Erythroblast (primary cell): Measurements from ENCODE around the gene PDCD1.

Experiments used
- GATA1 ChIP-seq: IDR thresholded peaks from 2 replicates; pipeline ENCODE4 v1.6.1; 2011; ENCODE audit warnings: low read depth, mild to moderate bottlenecking, control low read depth, low read length, moderate library complexity
- POLR2A ChIP-seq: IDR thresholded peaks from 2 replicates; pipeline ENCODE4 v1.6.1; 2011; ENCODE audit warnings: mild to moderate bottlenecking, low read length

DNA sequence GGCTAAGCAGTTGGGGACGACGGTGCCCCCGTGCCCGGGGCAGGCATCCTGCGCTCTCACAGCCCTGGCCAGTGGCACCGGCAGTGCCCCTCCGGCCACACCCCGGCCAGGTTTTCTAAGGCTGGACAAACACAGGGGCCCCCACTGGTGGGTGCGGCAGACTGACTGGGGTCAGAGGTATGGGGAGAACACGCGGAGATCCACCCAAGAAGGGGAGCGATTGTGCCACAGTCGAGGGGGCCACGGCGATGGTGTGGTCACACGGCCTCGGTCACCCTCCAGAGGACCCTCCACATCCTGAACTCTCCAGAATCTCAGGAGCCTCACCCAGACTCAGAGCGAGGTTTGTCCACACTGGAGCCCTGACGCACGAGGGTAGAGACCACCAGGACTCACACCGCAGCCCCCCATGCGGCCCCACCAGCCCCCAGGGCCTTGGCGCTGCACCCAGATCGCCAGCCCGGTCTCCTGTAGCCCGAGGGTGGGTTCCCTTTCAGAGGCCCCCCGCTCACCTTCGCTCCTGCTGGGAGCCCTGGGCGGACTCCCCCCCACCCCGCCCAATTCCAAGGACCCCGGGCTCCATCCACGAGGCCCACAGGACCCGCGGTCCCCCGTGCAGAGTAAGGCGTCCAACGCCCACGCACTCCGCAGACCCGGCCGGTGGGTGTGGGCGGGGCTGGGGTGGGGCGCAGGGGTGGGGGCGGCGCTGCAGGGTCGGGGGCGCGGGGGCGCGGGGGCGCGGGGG, 15.2 kb downstream of the PDCD1 start:
- no peak for TF ChIP-seq POLR2A
- TF ChIP-seq GATA1, result no peak
